Hepatocyte (in vitro differentiated cells): Measurements from ENCODE around the gene MPHOSPH9. TPM values are rescaled to one million over a fixed set of nuclear protein-coding genes. Genes with fewer than 3 reads are reported as not detected.

Source experiments
- DNase-seq: peaks from one replicate; pipeline ENCODE4 v3.0.0-alpha.2; 2016; ENCODE audit warnings: low spot score
- H2AFZ ChIP-seq: fragments of 200-600 bp; sonication (generic); 2 replicates; pipeline ENCODE4 v1.6.0; 2016; ENCODE audit warnings: antibody characterized with exemption, mild to moderate bottlenecking
- H3K27ac ChIP-seq: fragments of 200-600 bp; sonication (generic); 2 replicates; pipeline ENCODE4 v1.5.1; 2016; ENCODE audit warnings: mild to moderate bottlenecking
- H3K27me3 ChIP-seq: fragments of 200-600 bp; sonication (generic); 2 replicates; pipeline ENCODE4 v1.6.1; 2016
- H3K36me3 ChIP-seq: fragments of 200-600 bp; sonication (generic); replicated peaks from 2 replicates; pipeline ENCODE4 v1.5.1; 2016; ENCODE audit warnings: low read depth; ENCODE audit not compliant: insufficient read depth
- H3K4me1 ChIP-seq: fragments of 200-600 bp; sonication (generic); 2 replicates; pipeline ENCODE4 v1.5.1; 2016; ENCODE audit warnings: mild to moderate bottlenecking, moderate library complexity; ENCODE audit not compliant: insufficient read depth
- H3K4me2 ChIP-seq: fragments of 200-600 bp; sonication (generic); 2 replicates; pipeline ENCODE4 v1.6.0; 2016
- H3K4me3 ChIP-seq: fragments of 200-600 bp; sonication (generic); 2 replicates; pipeline ENCODE4 v1.5.1; 2016; ENCODE audit warnings: mild to moderate bottlenecking
- H3K79me2 ChIP-seq: fragments of 200-600 bp; sonication (generic); 2 replicates; pipeline ENCODE4 v1.6.0; 2017; ENCODE audit warnings: mild to moderate bottlenecking
- H3K9me2 ChIP-seq: fragments of 200-600 bp; sonication (generic); replicated peaks from 2 replicates; pipeline ENCODE4 v1.6.0; 2017; ENCODE audit warnings: mild to moderate bottlenecking; ENCODE audit not compliant: insufficient read depth
- H3K9me3 ChIP-seq: fragments of 200-600 bp; sonication (generic); 2 replicates; pipeline ENCODE4 v1.5.1; 2016; ENCODE audit warnings: low read depth, mild to moderate bottlenecking
- H4K20me1 ChIP-seq: fragments of 200-600 bp; sonication (generic); 2 replicates; pipeline ENCODE4 v1.6.0; 2016; ENCODE audit warnings: mild to moderate bottlenecking; ENCODE audit not compliant: insufficient read depth, poor library complexity, severe bottlenecking
- EZH2phosphoT487 ChIP-seq: fragments of 200-600 bp; sonication (generic); IDR thresholded peaks from one replicate; pipeline ENCODE4 v1.6.1; 2018; ENCODE audit warnings: antibody characterized with exemption, mild to moderate bottlenecking, low read depth, moderate library complexity; ENCODE audit not compliant: unreplicated experiment, severe bottlenecking
- WGBS: methylation state at CpG from one replicate; pipeline ENCODE4 v1.1.6; 2016; ENCODE audit warnings: low lambda C conversion rate; ENCODE audit errors: missing lambda C conversion rate; 5-methylcytosine and 5-hydroxymethylcytosine counted together
- polyA plus RNA-seq: library from polyadenylated mRNA; unstranded; fragments of >200 nt; fragmentation: Nextera tagmentation; extraction: Ambion mirVana; gene quantifications from 2 replicates; pipeline ENCODE4 v1.2.1, GENCODE V29; 2016
- small RNA-seq: library from RNA; depleted of rRNA; stranded (forward); fragments of <200 nt; gene quantifications from one replicate; pipeline ENCODE3, GENCODE V24; 2014
- total RNA-seq: library from RNA; depleted of rRNA; stranded (reverse); fragments of >200 nt; gene quantifications from 2 replicates; pipeline ENCODE4 v1.2.3, GENCODE V29; 2014

MPHOSPH9 gene
- total and polyA plus RNA-seq, 2 experiments from 2014 or later = 13.1 to 44.3 TPM

GRCh38 chr12:123104809-123105208 is 128.1 kb downstream of the MPHOSPH9 start:
- Histone ChIP-seq H3K79me2 (no peaks in the 10 kb centered on the region), H3K27me3 (no peaks in the 10 kb centered on the region), H3K4me3 (no peak overlapping the region), H3K4me1 (no peaks in the 10 kb centered on the region), H3K27ac (no peak overlapping the region), H3K36me3 (no peaks in the 10 kb centered on the region), H3K9me2 (no peaks in the 10 kb centered on the region), H3K4me2 (no peak overlapping the region), H2AFZ (no peak overlapping the region), H3K9me3 (no peaks in the 10 kb centered on the region), H4K20me1 (peaks cover 3% of the 10 kb centered on the region)
- WGBS = 81% methylated on average over 4 of the region's 4 CpGs
- TF ChIP-seq EZH2phosphoT487 = no peak
- no peak for DNase-seq

Small RNAs within 50 kb of the gene (small RNA-seq; reads per million reads assigned to genes)
- gene RNA5SP375 = not detected

Other genes with a start within 250 kb of the MPHOSPH9 start
- gene PITPNM2, start 82.1 kb downstream of the MPHOSPH9 start, total RNA-seq = 2.2 and 3.6 TPM in 2 replicates
- gene PITPNM2, start 82.1 kb downstream of the MPHOSPH9 start, polyA plus RNA-seq = 5.7 and 6.3 TPM in 2 replicates
- gene MTRFR, start 295 bp upstream of the MPHOSPH9 start, total RNA-seq = 8.7 and 13.8 TPM in 2 replicates
- gene MTRFR, start 295 bp upstream of the MPHOSPH9 start, polyA plus RNA-seq = 13.3 and 20.9 TPM in 2 replicates
- gene CDK2AP1, start 38.7 kb upstream of the MPHOSPH9 start, total RNA-seq = 140 and 153 TPM in 2 replicates
- 160 and 187 TPM in 2 replicates for gene CDK2AP1, start 38.7 kb upstream of the MPHOSPH9 start, polyA plus RNA-seq
- gene SBNO1, start 131.7 kb upstream of the MPHOSPH9 start, total RNA-seq = 28.9 and 29.7 TPM in 2 replicates
- gene SBNO1, start 131.7 kb upstream of the MPHOSPH9 start, polyA plus RNA-seq = 13.4 and 13.7 TPM in 2 replicates
- 28.4 and 28.7 TPM in 2 replicates for gene KMT5A, start 151.0 kb upstream of the MPHOSPH9 start, total RNA-seq
- 21.9 and 24.5 TPM in 2 replicates for gene KMT5A, start 151.0 kb upstream of the MPHOSPH9 start, polyA plus RNA-seq
- 1.6 and 2.5 TPM in 2 replicates for gene RILPL2, start 203.5 kb upstream of the MPHOSPH9 start, total RNA-seq
- gene RILPL2, start 203.5 kb upstream of the MPHOSPH9 start, polyA plus RNA-seq = 3.3 and 3.7 TPM in 2 replicates
- 10.8 and 13.6 TPM in 2 replicates for gene SNRNP35, start 225.0 kb upstream of the MPHOSPH9 start, total RNA-seq
- 25.7 and 26.0 TPM in 2 replicates for gene SNRNP35, start 225.0 kb upstream of the MPHOSPH9 start, polyA plus RNA-seq